ENCODE results near the gene SP7. TPM values are rescaled to one million over a fixed set of nuclear protein-coding genes. Genes with fewer than 3 reads are reported as not detected.

SP7 gene
- total RNA-seq, 1 donor from 2014 or later, result not detected

DNA sequence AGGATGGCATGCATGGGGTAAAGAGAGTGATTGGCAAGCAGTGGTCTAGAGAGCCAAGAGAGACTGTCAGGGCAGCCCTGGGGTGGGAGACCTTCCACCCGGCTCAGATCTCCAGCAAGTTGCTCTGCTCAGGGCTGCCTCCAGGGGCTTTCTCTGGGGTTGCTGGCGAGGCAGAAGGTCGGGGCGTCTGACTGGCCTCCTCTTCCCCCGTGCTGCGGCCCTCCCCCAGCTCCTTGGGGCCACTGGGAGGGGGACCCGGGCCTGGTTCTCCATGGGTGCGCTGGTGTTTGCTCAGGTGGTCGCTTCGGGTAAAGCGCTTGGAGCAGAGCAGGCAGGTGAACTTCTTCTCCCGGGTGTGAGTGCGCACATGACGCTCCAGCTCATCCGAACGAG, 8.1 kb downstream of the SP7 start:
- ATAC-seq (no peak), DNase-seq (no peak)
- no peaks in the 10 kb centered on the region for H3K9me3 ChIP-seq
- H3K4me3 ChIP-seq, result no peak overlapping the region
- no peak for TF ChIP-seq CTCF (IDR thresholded peaks at IDR 0.05)
- peaks cover 3% of the 10 kb centered on the region for H3K27me3 ChIP-seq (ENCODE audit: low read depth)
- peaks cover 20% of the 10 kb centered on the region for H3K4me1 ChIP-seq
- intact Hi-C loops (cut with DNase I), result no loop called here
- H3K27ac ChIP-seq, result no peak overlapping the region
- H3K36me3 ChIP-seq, result no peaks in the 10 kb centered on the region

GRCh38 chr12:53327435-53328042, 8.6 kb downstream of the SP7 start:
- Histone ChIP-seq H3K4me1 (peaks cover 20% of the 10 kb centered on the region), H3K36me3 (no peaks in the 10 kb centered on the region), H3K9me3 (no peaks in the 10 kb centered on the region), H3K4me3 (no peak overlapping the region), H3K27ac (no peak overlapping the region), H3K27me3 (ENCODE audit: low read depth) (peaks cover 3% of the 10 kb centered on the region)
- intact Hi-C loops (cut with DNase I), result no loop called here
- DNase-seq (no peak), ATAC-seq (no peak)
- TF ChIP-seq CTCF (IDR thresholded peaks at IDR 0.05), result peak; percentile 40

DNA sequence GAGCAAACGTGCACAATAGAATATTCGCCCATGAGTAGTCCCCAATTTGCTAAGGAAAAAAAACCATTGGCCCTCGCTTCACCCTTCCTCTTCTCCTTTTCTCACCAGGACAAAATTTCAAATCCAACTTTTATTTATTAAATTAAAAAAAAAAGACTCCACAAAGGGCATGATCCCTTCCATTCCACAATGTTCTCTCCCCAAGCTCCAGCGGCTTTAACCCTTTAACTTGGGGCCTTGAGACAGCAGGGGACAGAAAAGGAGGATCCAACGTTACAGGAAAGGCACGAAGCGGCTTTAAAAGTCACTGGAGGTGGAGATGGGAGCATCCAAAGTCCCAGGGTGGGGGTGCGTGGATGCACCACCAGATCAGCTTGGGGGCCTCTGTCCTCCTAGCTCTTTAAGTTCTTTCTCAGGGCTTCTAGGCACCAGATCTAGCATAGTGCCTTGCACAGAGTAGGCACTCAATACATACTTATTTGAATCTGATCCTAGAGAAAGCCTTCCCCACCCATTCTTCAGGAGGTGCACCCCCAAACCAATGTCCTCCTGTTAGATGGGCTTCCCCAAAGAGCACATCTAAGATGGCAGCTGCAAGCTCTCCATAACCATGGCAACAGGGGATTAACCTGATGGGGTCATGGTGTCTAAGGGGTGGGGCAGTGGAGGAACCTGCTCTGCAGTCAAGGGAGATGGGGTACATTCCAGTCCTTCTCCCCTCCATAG, 9.5 kb downstream of the SP7 start:
- ATAC-seq (no peak), DNase-seq (no peak)
- Histone ChIP-seq H3K4me1 (peaks cover 26% of the 10 kb centered on the region), H3K4me3 (no peak overlapping the region), H3K9me3 (no peaks in the 10 kb centered on the region), H3K27me3 (ENCODE audit: low read depth) (peaks cover 3% of the 10 kb centered on the region), H3K36me3 (no peaks in the 10 kb centered on the region), H3K27ac (no peak overlapping the region)
- intact Hi-C loops (cut with DNase I), result no loop called here
- no peak for TF ChIP-seq CTCF (IDR thresholded peaks at IDR 0.05)

DNA sequence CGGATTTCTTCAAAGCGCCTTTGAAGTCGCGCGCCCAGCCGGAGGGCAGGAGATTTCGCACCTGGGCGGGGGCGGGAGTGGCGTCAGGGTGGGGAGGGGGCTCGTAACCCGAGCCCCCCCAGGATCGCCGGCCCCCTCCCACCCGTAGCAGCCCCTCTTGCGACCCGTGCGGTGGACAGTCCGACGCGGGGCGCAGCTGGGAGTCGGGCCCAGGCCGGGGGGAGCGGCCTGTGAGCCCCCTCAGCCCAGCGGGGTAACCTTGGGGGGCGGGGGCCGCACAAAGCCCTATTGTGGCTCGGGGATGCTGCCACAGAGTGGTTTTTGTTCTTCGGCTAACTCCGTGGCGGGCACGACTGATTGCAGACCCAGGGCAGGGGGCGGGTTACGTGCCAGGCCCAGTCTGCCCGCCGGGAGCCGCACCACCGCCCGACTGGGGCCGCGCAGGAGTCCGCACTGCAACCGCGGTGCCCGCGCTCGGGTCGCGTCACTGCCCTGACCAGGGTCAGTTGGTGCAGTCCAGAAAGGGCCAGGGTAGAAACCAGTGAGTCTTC, 10.6 kb downstream of the SP7 start:
- no peak for TF ChIP-seq CTCF (IDR thresholded peaks at IDR 0.05)
- peak overlapping the region; percentile 92 for H3K27ac ChIP-seq
- peaks cover 31% of the 10 kb centered on the region for H3K4me1 ChIP-seq
- intact Hi-C loops (cut with DNase I), result no loop called here
- peak overlapping the region; percentile 79 for H3K4me3 ChIP-seq
- no peaks in the 10 kb centered on the region for H3K36me3 ChIP-seq
- DNase-seq (peak; percentile 65), ATAC-seq (peak; percentile 19 to 20)
- no peaks in the 10 kb centered on the region for H3K27me3 ChIP-seq (ENCODE audit: low read depth)
- no peaks in the 10 kb centered on the region for H3K9me3 ChIP-seq

- Histone ChIP-seq H3K27me3 (ENCODE audit: low read depth) (no peaks in the 10 kb centered on the region), H3K27ac (peak overlapping the region; percentile 92), H3K4me3 (peak overlapping the region; percentile 79), H3K9me3 (no peaks in the 10 kb centered on the region), H3K36me3 (no peaks in the 10 kb centered on the region), H3K4me1 (peaks cover 35% of the 10 kb centered on the region)
- intact Hi-C loops (cut with DNase I), result no loop called here
- DNase-seq (peak; percentile 95), ATAC-seq (peak; percentile 87 to 91)
- peak; percentile 85 for TF ChIP-seq CTCF (IDR thresholded peaks at IDR 0.05)
These were observed 11.2 kb downstream of the SP7 start for GRCh38 chr12:53324779-53325510.

All from lower lobe of right lung (tissue), 2 donors.